ENCODE data around the gene SUFU.
"Not testable (repeated sequence)": the region's sequence is repeated elsewhere in the genome, so short reads cannot be mapped to it uniquely, and the experiment has no call there.

The SUFU gene

GRCh38 chr10:102523250-102524029 lies 19.7 kb downstream of the SUFU start:
- no peak overlapping the region for H3K4me3 ChIP-seq (ENCODE audit: low read depth, low read length)
- DNase-seq (ENCODE audit: low read depth), result no peak
- TF ChIP-seq, protein P1, sequence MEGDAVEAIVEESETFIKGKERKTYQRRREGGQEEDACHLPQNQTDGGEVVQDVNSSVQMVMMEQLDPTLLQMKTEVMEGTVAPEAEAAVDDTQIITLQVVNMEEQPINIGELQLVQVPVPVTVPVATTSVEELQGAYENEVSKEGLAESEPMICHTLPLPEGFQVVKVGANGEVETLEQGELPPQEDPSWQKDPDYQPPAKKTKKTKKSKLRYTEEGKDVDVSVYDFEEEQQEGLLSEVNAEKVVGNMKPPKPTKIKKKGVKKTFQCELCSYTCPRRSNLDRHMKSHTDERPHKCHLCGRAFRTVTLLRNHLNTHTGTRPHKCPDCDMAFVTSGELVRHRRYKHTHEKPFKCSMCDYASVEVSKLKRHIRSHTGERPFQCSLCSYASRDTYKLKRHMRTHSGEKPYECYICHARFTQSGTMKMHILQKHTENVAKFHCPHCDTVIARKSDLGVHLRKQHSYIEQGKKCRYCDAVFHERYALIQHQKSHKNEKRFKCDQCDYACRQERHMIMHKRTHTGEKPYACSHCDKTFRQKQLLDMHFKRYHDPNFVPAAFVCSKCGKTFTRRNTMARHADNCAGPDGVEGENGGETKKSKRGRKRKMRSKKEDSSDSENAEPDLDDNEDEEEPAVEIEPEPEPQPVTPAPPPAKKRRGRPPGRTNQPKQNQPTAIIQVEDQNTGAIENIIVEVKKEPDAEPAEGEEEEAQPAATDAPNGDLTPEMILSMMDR (IDR thresholded peaks at IDR 0.05; ENCODE audit: control insufficient read depth, extremely low read depth, insufficient read depth), result no peak

GRCh38 chr10:102524746-102525145 lies 21.0 kb downstream of the SUFU start:
- H3K4me3 ChIP-seq (ENCODE audit: low read depth, low read length), result no peak overlapping the region
- TF ChIP-seq, protein P1 (IDR thresholded peaks at IDR 0.05; ENCODE audit: control insufficient read depth, extremely low read depth, insufficient read depth), result no peak
- no peak for DNase-seq (ENCODE audit: low read depth)

DNA sequence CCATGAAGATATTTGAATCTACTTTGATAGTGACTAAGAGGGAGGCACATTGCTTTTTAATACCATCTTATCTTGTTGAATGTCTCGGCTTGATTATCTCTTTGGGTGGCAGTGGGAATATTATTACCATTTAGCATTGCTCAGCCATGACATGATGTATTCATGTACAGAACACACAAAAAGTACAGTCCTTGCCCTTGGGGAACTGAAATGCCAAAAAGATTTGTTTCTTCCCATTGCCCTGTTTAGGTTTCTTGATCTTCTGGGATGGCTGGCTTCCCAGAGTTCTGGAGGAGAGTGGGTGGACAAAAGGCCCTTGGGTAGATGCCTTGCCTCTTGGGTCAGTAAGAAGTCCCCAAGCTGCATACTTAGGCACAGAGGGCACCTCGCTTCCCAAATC lies 23.8 kb downstream of the SUFU start:
- no peak for DNase-seq (ENCODE audit: low read depth)
- H3K4me3 ChIP-seq (ENCODE audit: low read depth, low read length), result no peak overlapping the region
- TF ChIP-seq, protein P1 (IDR thresholded peaks at IDR 0.05; ENCODE audit: control insufficient read depth, extremely low read depth, insufficient read depth), result no peak

GRCh38 chr10:102534333-102534732 lies 30.6 kb downstream of the SUFU start:
- H3K4me3 ChIP-seq (ENCODE audit: low read depth, low read length), result no peak overlapping the region
- no peak for DNase-seq (ENCODE audit: low read depth)
- TF ChIP-seq, protein P1 (IDR thresholded peaks at IDR 0.05; ENCODE audit: control insufficient read depth, extremely low read depth, insufficient read depth), result no peak

- not testable (repeated sequence) for H3K4me3 ChIP-seq (ENCODE audit: low read depth, low read length); DNase-seq (ENCODE audit: low read depth)
Observed at GRCh38 chr10:102534966-102535365, 31.2 kb downstream of the SUFU start.

GRCh38 chr10:102535481-102536147 lies 31.8 kb downstream of the SUFU start:
- no peak for DNase-seq (ENCODE audit: low read depth)
- TF ChIP-seq, protein P1 (IDR thresholded peaks at IDR 0.05; ENCODE audit: control insufficient read depth, extremely low read depth, insufficient read depth), result no peak
- no peak overlapping the region for H3K4me3 ChIP-seq (ENCODE audit: low read depth, low read length)

GRCh38 chr10:102537367-102537766 lies 33.6 kb downstream of the SUFU start:
- H3K4me3 ChIP-seq (ENCODE audit: low read depth, low read length), result no peak overlapping the region
- no peak for DNase-seq (ENCODE audit: low read depth)
- TF ChIP-seq, protein P1 (IDR thresholded peaks at IDR 0.05; ENCODE audit: control insufficient read depth, extremely low read depth, insufficient read depth), result no peak

Measured in LNCaP clone FGC (cell line).